B cell (primary cell): ENCODE data around the gene MVB12B. TPM values are rescaled to one million over a fixed set of nuclear protein-coding genes. Genes with fewer than 3 reads are reported as not detected.

Experiments used
- ATAC-seq: fragments of 200-7000 bp; cut with Tn5 transposase; one replicate; pipeline ENCODE4 v1.10.0; 2021; ENCODE audit warnings: low read depth, mild to moderate bottlenecking, moderate number of reproducible peaks, moderate library complexity
- CTCF ChIA-PET: fragments of 350-600 bp; sonication (Branson Sonifier 250); formaldehyde crosslinking; loops from one replicate; lab custom pipeline; 2021; ENCODE audit warnings: antibody characterized with exemption, inconsistent platforms; lab: Charles Lee
- POLR2A ChIA-PET: fragments of 350-600 bp; sonication (Branson Sonifier 250); formaldehyde crosslinking; loops from one replicate; lab custom pipeline; 2021; ENCODE audit warnings: antibody characterized with exemption; lab: Charles Lee
- DNase-seq: peaks from one replicate; pipeline ENCODE4 v3.0.0; 2013
- H2AFZ ChIP-seq: 2 replicates; pipeline ENCODE4 v1.6.1; 2012; ENCODE audit warnings: mild to moderate bottlenecking, low read depth, low read length; ENCODE audit not compliant: insufficient read depth, poor library complexity, severe bottlenecking
- H3K27ac ChIP-seq, 2 donors: 1 replicate in 1 of 2; 2 replicates in 1 of 2; pipeline ENCODE4 v1.5.1; 2012 to 2013; ENCODE audit warnings: low read length in 2 of 2, mild to moderate bottlenecking in 2 of 2, moderate library complexity in 1 of 2
- H3K27me3 ChIP-seq, 4 experiments: fragments of 200-600 bp in 1 of 4; sonication (generic) in 1 of 4; replicated peaks in 1 of 4; 1 replicate in 2 of 4; 2 replicates in 2 of 4; pipeline versions ENCODE4 v1.6.1 to v1.7.0; 2013 to 2016; ENCODE audit warnings: low read length in 3 of 4, mild to moderate bottlenecking in 2 of 4, mixed read lengths in 1 of 4, moderate library complexity in 1 of 4; ENCODE audit not compliant: insufficient read depth in 4 of 4, control insufficient read depth in 3 of 4; ENCODE audit errors: control extremely low read depth in 1 of 4
- H3K36me3 ChIP-seq, 2 experiments: replicated peaks in 1 of 2; 1 replicate in 1 of 2; 2 replicates in 1 of 2; pipeline versions ENCODE4 v1.6.1 to v1.7.1; 2013; ENCODE audit warnings: low read length in 1 of 2; ENCODE audit not compliant: insufficient read depth in 2 of 2, control insufficient read depth in 1 of 2; ENCODE audit errors: control extremely low read depth in 1 of 2, extremely low read depth in 1 of 2
- H3K4me1 ChIP-seq, 2 donors: fragments of 200-600 bp in 1 of 2; sonication (generic) in 1 of 2; 1 replicate in 1 of 2; 2 replicates in 1 of 2; pipeline versions ENCODE4 v1.5.1 to v1.6.1; 2013 to 2017; ENCODE audit warnings: low read length in 2 of 2; ENCODE audit not compliant: control insufficient read depth in 2 of 2, insufficient read depth in 2 of 2
- H3K4me2 ChIP-seq: replicated peaks from 2 replicates; pipeline ENCODE3; 2012; ENCODE audit warnings: mild to moderate bottlenecking, low read depth, low read length; ENCODE audit not compliant: poor library complexity, severe bottlenecking
- H3K4me3 ChIP-seq, 5 experiments: fragments of 200-600 bp in 1 of 5; sonication (generic) in 1 of 5; 1 replicate in 3 of 5; 2 replicates in 2 of 5; pipeline versions ENCODE4 v1.5.1 to v1.7.0; 2011 to 2016; ENCODE audit warnings: low read length in 4 of 5, mild to moderate bottlenecking in 4 of 5, low read depth in 2 of 5, control low read depth in 1 of 5, moderate library complexity in 1 of 5; ENCODE audit not compliant: insufficient read depth in 1 of 5; ENCODE audit errors: control extremely low read depth in 1 of 5, extremely low read depth in 1 of 5
- H3K79me2 ChIP-seq: fragments of 200-600 bp; sonication (generic); one replicate; pipeline ENCODE4 v1.6.0; 2016; ENCODE audit warnings: low read length; ENCODE audit not compliant: control insufficient read depth, insufficient read depth
- H3K9ac ChIP-seq: fragments of 200-600 bp; sonication (generic); 2 replicates; pipeline ENCODE4 v1.6.1; 2017; ENCODE audit warnings: mild to moderate bottlenecking, low read length, moderate library complexity
- H3K9me3 ChIP-seq, 3 donors: one replicate each; pipeline versions ENCODE4 v1.6.1 to v1.7.1; 2013; ENCODE audit warnings: low read length in 2 of 3; ENCODE audit not compliant: control insufficient read depth in 2 of 3, insufficient read depth in 1 of 3; ENCODE audit errors: control extremely low read depth in 1 of 3
- H4K20me1 ChIP-seq: 2 replicates; pipeline ENCODE4 v1.6.0; 2012; ENCODE audit warnings: mild to moderate bottlenecking, low read length; ENCODE audit not compliant: insufficient read depth, control insufficient read depth, poor library complexity, severe bottlenecking
- H3K27ac Mint-ChIP-seq: one replicate; pipeline ENCODE4 v1.8.0; 2021; ENCODE audit warnings: mixed read lengths
- H3K27me3 Mint-ChIP-seq: one replicate; pipeline ENCODE4 v1.8.0; 2021; ENCODE audit warnings: mixed read lengths
- H3K4me1 Mint-ChIP-seq: one replicate; pipeline ENCODE4 v1.8.0; 2021; ENCODE audit warnings: mixed read lengths
- H3K4me3 Mint-ChIP-seq: one replicate; pipeline ENCODE4 v1.8.0; 2021; ENCODE audit warnings: mixed read lengths
- H3K9me3 Mint-ChIP-seq: one replicate; pipeline ENCODE4 v1.8.0; 2022; ENCODE audit warnings: mixed read lengths; ENCODE audit not compliant: insufficient read depth
- CTCF ChIP-seq: fragments of 200-600 bp; IDR thresholded peaks from one replicate; pipeline ENCODE4 v1.8.0; 2022; ENCODE audit warnings: antibody characterized with exemption, mild to moderate bottlenecking
- EZH2 ChIP-seq: IDR thresholded peaks from 2 replicates; pipeline ENCODE4 v1.6.1; 2012; ENCODE audit warnings: borderline replicate concordance, low read depth, mild to moderate bottlenecking, moderate library complexity, low read length; ENCODE audit not compliant: insufficient read depth, poor library complexity, severe bottlenecking
- WGBS: methylation state at CpG from one replicate; pipeline ENCODE4 v1.1.5; 2013; ENCODE audit warnings: missing lambda C conversion rate; ENCODE audit not compliant: insufficient coverage; 5-methylcytosine and 5-hydroxymethylcytosine counted together
- intact Hi-C: fragments of 100-400 bp; cut with micrococcal nuclease; formaldehyde crosslinking; loops from one replicate; pipeline ENCODE4 v1.10.0; 2022
- polyA plus RNA-seq: library from polyadenylated mRNA; depleted of rRNA; stranded (reverse); fragments of >200 nt; gene quantifications from 2 replicates; pipeline ENCODE4 v1.2.3, GENCODE V29; 2012
- total RNA-seq, 2 donors: library from RNA; stranded (reverse); fragments of 120-200 nt in 1 of 2; gene quantifications; 1 replicate in 1 of 2; 2 replicates in 1 of 2; pipeline versions ENCODE4 v1.2.3 to v1.2.4, GENCODE V29; 2013 to 2022

Gene MVB12B
- total and polyA plus RNA-seq, 2 donors (not counting 1 experiment from before 2014, with no cell fraction given): 1.2 to 9.8 TPM

GRCh38 chr9:126507318-126508109, 180.9 kb downstream of the MVB12B start:
- Histone ChIP-seq H3K4me2 (no peak overlapping the region), H3K79me2 (no peaks in the 10 kb centered on the region), H3K4me1 (no peaks in the 10 kb centered on the region), H2AFZ (no peak overlapping the region), H3K9ac (no peak overlapping the region), H3K4me3 (no peak overlapping the region), H3K36me3 (no peaks in the 10 kb centered on the region), H3K27me3 (peaks cover 0 to 11% (median 0%) of the 10 kb centered on the region in 4 experiments), H4K20me1 (no peaks in the 10 kb centered on the region), H3K9me3 (no peaks in the 10 kb centered on the region), H3K27ac (no peak overlapping the region)
- Mint-ChIP-seq H3K9me3 (no peaks in the 10 kb centered on the region), H3K27ac (no peak overlapping the region), H3K4me1 (no peaks in the 10 kb centered on the region), H3K27me3 (peaks cover 20% of the 10 kb centered on the region), H3K4me3 (no peak overlapping the region)
- POLR2A ChIA-PET: no interaction called here
- intact Hi-C loops: no loop called here
- no peak for DNase-seq
- CTCF ChIA-PET: interaction anchor here (1.3 to 16.6 kb wide), 4 partner anchors 16 to 60 kb away, joined by 3 to 167 read pairs (median 4); no protein-coding TSS in a partner anchor
- no peak for ATAC-seq
- 90% methylated on average over 20 of the region's 26 CpGs for WGBS
- TF ChIP-seq EZH2 (no peak), CTCF (no peak)

- 90% methylated on average over 12 of the region's 12 CpGs for WGBS
- ChIA-PET POLR2A (no interaction called here), CTCF (interaction anchor here (1.3 to 16.6 kb wide), 4 partner anchors 17 to 59 kb away, joined by 3 to 167 read pairs (median 4); no protein-coding TSS in a partner anchor)
- Mint-ChIP-seq H3K27ac (no peak overlapping the region), H3K27me3 (peaks cover 22% of the 10 kb centered on the region), H3K9me3 (no peaks in the 10 kb centered on the region), H3K4me1 (peaks cover 1% of the 10 kb centered on the region), H3K4me3 (no peak overlapping the region)
- Histone ChIP-seq H3K79me2 (no peaks in the 10 kb centered on the region), H3K9me3 (no peaks in the 10 kb centered on the region), H3K27ac (no peak overlapping the region), H3K27me3 (peaks cover 0 to 13% (median under 1%) of the 10 kb centered on the region in 4 experiments), H4K20me1 (no peaks in the 10 kb centered on the region), H3K4me3 (no peak overlapping the region), H3K36me3 (no peaks in the 10 kb centered on the region), H3K9ac (no peak overlapping the region), H3K4me1 (no peaks in the 10 kb centered on the region), H2AFZ (no peak overlapping the region), H3K4me2 (no peak overlapping the region)
- no peak for TF ChIP-seq EZH2
- no peak for TF ChIP-seq CTCF
- intact Hi-C loops: no loop called here
- ATAC-seq (no peak), DNase-seq (no peak)
These were observed 181.6 kb downstream of the MVB12B start for GRCh38 chr9:126508171-126508591.
